GM18861 (cell line): Measurements from ENCODE around the gene SERPINE1.

Source experiments
- ATAC-seq: cut with Tn5 transposase; IDR thresholded peaks from one replicate; pipeline ENCODE4 v1.9.1; 2021; ENCODE audit not compliant: unreplicated experiment

The SERPINE1 gene

DNA sequence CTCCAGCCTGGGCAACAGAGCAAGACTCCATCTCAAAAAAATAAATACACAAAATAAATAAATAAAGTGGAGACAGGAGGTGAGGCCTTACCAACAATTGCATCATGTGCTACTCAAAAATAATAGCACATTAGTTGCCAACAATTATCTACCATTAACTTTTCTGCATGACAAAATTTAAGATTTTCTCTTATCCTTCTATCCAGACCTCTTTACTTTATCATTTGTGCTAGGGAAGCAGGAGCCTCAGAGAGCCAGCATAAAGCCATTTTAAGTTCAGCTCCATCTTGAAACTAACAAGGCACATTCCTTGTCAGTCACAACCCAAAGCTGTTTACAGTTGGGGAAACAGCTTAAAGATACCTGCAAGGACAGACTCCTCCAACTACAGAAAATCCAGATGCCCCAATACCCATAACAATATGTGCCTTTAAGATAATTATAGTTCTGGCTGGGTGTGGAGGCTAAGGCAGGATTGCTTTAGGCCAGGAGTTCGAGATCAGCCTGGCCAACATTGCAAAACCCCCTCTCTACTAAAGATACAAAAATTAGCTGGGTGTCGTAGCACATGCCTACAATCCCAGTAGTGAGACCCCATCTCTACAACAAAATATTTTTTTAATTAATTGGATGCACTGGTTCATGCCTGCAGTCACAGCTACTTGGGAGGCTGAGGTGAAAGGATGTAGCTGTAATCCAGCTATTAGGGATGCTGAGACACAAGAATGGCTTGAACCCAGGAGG is 25.2 kb downstream of the SERPINE1 start:
- no peak for ATAC-seq

DNA sequence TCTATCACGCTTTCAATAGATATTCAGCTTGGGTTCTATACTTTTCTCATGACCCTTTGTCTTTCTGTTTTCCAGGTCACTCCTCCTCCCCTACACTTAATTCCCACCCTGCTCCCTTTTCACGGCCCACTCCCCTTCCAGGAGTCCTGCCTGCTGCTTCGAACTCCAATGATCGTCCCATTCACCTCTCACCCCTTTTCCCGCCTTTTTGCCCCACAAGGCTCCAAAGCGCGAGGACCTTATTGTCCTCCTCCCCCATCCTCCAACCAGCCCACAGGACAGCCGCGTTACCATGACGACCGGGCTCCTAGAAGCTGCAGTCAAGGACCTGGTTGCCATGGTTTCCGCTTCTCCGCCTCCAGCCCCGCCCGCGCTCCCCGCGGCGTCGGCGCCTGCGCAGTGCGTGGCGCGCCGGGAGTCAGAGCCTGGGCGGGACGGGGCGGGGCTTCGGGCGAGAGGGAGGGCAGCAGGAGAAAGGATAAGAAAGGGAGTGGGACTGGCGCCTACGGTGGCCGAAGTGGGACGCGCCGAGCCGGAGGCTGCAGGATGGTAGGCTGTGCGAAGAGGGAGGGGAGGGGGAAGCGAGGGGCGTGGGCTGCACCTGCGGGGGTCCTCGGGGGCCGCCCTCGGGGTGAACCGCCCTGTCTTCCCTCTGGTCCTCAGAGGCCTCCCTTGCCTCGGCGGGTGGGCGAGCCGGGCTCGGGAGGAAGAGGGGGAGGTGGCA is 27.2 kb downstream of the SERPINE1 start, which contains the start of gene AP1S1:
AP1S1 (plus strand) TSS at position 508 of the 724 bp plus-strand sequence; CDS start at position 547, 39 bp downstream.
- peak; percentile 41 for ATAC-seq

DNA sequence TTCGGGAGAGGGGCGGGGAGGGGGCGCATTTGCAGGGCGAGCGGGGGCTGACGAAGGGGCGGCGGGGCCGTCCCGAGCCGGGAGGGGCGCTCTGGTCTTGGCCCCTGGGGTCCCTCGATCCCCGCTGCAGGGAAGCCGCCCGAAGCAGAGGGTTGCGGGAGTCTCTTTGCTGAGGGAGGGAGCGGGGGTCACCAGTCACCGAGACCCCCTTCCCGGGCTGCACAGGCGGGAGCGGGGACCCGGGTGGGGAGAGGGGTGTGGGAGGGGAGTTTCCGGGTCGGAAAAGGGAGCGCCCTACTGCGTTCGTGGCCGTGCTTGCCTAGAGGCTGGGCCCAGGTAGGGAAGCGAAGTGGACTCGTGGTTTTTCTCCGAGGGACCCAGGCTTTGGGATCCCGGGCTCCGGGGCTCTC is 27.8 kb downstream of the SERPINE1 start:
- no peak for ATAC-seq

- no peak for ATAC-seq
These were observed 28.4 kb downstream of the SERPINE1 start for GRCh38 chr7:101155303-101155702.

DNA sequence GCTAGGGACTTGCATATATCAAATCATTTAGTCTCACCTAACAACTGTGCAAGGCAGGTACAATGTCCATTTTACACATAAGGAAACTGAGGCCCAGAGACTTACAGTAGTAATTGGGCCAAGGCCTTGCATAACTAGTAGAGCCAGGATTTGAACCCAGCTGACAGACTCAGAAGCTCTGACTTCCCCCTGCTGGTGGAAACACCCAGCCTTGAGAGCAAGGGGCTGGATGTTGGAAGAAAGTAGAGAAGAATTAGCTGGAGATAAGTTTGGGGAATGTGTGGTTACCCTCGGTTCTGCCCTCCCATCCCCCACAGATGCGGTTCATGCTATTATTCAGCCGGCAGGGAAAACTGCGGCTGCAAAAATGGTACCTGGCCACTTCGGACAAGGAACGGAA is 29.4 kb downstream of the SERPINE1 start:
- no peak for ATAC-seq

DNA sequence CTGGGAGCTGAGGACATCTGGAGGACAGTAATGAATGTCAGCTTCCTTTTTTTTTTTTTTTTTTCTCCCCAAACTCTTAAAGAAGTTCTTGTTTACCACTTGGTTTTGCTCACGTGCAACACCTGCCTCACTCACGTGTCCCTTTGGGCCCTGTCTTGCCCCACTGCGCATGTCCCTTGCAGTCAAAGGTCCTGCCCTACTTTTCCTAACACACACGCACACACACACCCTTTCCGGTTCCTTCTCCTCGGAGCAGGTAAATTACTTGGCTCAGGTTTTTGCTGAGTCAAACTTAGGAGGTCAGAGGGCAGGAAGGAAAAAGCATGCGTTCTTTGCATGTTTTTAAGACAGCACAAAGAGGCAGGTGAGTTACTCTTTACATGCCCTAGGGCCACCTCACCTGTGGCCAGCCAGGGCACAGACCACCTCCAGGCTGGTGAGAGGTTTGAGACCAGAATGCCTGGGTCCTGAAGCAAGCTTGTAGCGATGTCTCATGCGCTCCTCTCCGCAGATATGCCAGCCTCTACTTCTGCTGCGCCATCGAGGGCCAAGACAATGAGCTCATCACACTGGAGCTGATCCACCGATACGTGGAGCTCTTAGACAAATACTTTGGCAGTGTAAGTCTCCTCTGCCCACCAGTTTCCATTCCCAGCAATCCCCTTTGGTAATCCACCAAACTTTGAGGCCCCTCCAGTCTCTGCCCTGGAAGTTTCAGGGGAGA is 30.1 kb downstream of the SERPINE1 start:
- ATAC-seq, result no peak

- ATAC-seq, result no peak
These were observed 33.1 kb downstream of the SERPINE1 start for GRCh38 chr7:101159696-101160674.

DNA sequence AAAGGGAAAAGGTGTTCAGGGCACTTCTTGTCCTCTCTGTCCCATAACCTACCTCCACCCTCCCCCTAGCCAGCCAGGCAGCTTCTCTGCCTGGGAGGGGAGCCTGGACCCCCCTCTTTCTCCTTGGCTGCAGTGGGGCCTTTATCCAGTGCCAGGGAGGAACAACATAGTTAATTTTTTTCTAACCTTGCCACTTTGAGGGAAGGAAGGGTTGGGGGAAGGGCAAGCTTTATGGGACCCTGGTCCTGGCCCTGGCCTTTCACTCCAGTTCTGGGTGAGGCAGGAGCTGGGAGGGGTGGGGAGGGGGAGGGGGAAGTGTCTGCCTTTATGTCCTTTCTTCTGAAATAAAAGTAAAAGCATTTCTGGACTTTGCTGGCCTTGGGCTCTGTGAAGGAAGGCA is 34.0 kb downstream of the SERPINE1 start:
- ATAC-seq, result no peak

GRCh38 chr7:101161692-101162471 is 35.0 kb downstream of the SERPINE1 start:
- ATAC-seq, result no peak

DNA sequence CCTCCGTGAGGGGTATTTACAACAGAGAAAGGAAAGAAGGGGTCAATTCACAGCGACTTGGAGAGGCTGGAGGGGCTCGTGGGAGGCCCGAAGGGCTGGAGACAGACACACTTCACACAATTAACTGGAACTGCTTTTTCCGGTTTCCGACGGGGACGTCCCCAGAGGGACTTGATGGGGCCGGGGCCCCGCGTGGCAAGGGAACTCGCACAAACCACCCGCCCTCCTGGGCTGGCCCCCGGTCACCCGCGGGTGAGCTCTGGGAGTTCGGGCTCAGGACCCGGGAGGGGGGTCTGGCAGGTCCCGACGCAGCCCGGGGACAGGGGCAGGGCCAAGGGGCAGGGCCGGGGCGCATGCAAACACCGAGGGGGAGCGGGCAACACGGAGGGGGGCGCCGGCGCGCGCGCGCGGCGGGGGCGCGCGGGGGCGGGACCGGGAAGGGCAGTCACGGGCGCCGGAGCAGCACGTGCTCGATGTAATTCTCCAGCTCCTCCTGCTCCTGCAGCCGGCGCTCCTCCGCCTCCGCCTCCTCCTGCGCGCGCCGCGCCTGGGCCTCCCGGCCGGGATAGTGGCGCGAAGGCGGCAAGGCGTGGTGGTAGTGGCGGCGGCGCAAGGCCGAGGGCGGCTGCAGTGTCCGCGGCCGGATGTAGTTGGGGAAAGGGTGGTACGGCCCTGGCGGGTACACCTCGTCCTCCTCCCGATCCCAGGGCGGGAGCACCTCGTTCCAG is 35.8 kb downstream of the SERPINE1 start:
- ATAC-seq, result no peak

- ATAC-seq, result no peak
These were observed 36.6 kb downstream of the SERPINE1 start for GRCh38 chr7:101163279-101164070.

GRCh38 chr7:101164071-101164840 is 37.4 kb downstream of the SERPINE1 start:
- ATAC-seq, result no peak

DNA sequence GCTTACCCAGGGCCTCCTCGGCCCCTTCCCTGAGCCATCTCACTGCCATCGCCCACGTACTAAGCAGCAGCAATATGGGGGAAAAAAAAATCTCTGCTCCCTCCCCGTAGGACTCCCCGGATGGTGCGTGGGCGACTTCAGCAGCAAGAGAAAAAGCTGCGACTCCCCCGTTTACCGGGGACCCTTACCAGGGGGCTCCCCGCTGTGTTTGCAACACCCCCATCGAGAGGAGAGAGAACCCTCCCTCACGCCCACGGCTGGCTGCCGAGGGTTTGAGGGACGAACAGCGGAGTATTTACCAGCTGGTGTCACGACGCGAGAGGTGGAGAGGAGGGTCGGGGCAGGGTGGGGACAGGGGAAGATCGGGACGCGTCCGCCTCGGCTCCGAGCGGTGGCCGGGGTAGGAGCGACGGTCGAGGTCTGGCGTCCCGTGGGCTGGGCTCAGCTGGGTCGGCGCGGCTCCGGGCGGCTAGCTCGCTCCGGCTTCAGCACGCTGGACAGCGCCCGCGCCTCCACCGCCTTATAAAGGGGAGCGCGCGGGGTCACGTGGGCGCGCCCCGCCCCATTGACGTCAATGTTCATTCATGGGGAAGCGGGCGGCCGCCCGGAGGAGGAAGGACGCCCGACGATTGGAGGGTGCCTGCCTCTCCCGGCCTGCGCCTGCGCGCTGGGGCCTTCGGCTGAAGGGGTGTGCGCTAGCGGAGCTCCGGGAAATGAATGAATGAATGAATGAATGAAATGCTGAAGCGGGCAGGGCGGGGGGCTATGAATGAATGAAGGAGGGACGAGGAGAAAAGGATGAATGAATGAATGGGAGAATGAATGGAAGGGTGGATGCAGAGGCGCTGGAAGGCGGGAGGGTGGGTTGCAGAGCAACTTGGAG is 38.4 kb downstream of the SERPINE1 start, which contains the start of gene VGF:
VGF (minus strand) TSS at position 495 of the 883 bp plus-strand sequence. CDS start 726 bp downstream, outside the sequence.
- ATAC-seq, result peak; percentile 73

- ATAC-seq, result no peak
These were observed 39.2 kb downstream of the SERPINE1 start for GRCh38 chr7:101165958-101166647.

DNA sequence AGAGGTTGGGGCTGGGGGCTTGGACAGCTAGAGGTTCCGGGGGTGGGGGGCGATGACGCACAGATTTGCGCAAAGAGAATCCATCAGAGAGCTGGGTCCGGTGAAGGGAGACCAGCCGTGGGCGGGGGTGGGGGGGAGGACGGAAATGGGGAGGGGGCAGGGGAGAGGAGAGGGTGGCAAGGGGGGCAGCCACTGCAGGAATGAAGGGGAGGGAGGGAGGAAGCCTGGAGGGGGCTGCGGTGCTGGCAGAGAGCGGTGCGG is 39.7 kb downstream of the SERPINE1 start:
- no peak for ATAC-seq
